Stimulated activated memory B cell treated with anti-CD40 and anti-IgM and Interleukin-4, amounts not matched to agents 10 μg/mL and 1 μg/mL and 100 μg/mL, for 72 hours (primary cell): ENCODE data around the gene RHOV.

ENCODE experiments used
- ATAC-seq: fragments of 150-1000 bp; cut with Tn5 transposase; 2 replicates; pipeline ENCODE4 v1.10.0; 2021
- H3K27ac Mint-ChIP-seq: one replicate; pipeline ENCODE4 v1.8.0; 2022; ENCODE audit warnings: mild to moderate bottlenecking, mixed read lengths
- H3K27me3 Mint-ChIP-seq: one replicate; pipeline ENCODE4 v1.8.0; 2022; ENCODE audit warnings: mixed read lengths
- H3K36me3 Mint-ChIP-seq: one replicate; pipeline ENCODE4 v1.8.0; 2022; ENCODE audit warnings: mixed read lengths
- H3K4me1 Mint-ChIP-seq: one replicate; pipeline ENCODE4 v1.8.0; 2022; ENCODE audit warnings: mixed read lengths
- H3K4me3 Mint-ChIP-seq: one replicate; pipeline ENCODE4 v1.8.0; 2022; ENCODE audit warnings: mild to moderate bottlenecking, moderate library complexity, mixed read lengths
- H3K9me3 Mint-ChIP-seq: one replicate; pipeline ENCODE4 v1.8.0; 2022; ENCODE audit warnings: mixed read lengths

The RHOV gene

DNA sequence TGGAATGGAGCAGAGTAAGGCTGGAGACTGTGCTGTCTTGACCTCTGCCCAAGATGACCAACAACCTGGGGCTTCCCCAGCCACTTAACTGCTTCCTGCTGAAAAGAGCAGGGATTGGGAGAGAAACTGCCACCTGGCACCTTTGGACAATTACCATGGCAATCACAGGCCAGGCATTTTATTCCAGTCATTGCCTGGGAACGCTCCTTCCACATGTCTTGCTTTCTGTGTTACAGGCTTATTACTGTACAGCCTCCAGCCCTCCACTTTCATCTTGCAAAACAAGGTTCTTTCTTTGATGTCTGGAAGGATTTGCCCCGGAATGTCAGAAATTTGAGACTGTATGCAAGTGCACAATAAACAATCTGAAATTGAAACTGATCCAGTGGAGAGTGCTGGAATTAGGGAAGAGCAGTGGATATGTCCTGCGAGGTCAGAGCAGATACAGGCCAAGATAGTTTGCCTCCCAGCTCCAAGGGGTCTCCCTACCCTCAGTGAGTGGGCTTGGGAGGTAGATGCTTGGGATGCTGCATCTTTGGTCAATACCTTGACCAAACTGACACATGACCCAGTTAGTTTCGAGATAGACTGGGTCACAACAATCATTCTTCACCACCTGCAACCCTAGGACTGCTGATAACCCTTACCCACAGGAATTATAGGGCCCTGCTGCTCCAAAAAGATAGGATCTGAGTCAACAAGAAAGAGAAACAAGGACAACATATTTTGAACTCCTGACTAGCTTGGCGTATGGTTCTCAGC is 48.2 kb downstream of the RHOV start:
- no peak for ATAC-seq
- H3K27me3 Mint-ChIP-seq, result no peaks in the 10 kb centered on the region

GRCh38 chr15:40823572-40824343 is 50.3 kb downstream of the RHOV start:
- Mint-ChIP-seq H3K27ac (no peak overlapping the region), H3K4me1 (no peaks in the 10 kb centered on the region), H3K27me3 (no peaks in the 10 kb centered on the region), H3K4me3 (no peak overlapping the region), H3K36me3 (no peaks in the 10 kb centered on the region), H3K9me3 (no peaks in the 10 kb centered on the region)
- no peak for ATAC-seq

More for the DNA sequence above, 48.2 kb downstream of the RHOV start:
- H3K27ac Mint-ChIP-seq, result no peak overlapping the region
- H3K9me3 Mint-ChIP-seq, result no peaks in the 10 kb centered on the region
- H3K4me1 Mint-ChIP-seq, result no peaks in the 10 kb centered on the region
- no peaks in the 10 kb centered on the region for H3K36me3 Mint-ChIP-seq
- no peak overlapping the region for H3K4me3 Mint-ChIP-seq
